MM.1S (cell line): Measurements from ENCODE around the gene ITGB6.

Experiments used
- DNase-seq: peaks from one replicate; pipeline ENCODE4 v3.0.0-alpha.2; 2015
- H2AFZ ChIP-seq: fragments of 300-600 bp; sonication (generic); 2 replicates; pipeline ENCODE4 v1.6.0; 2016; ENCODE audit warnings: antibody characterized with exemption, low read length
- H3F3A ChIP-seq: fragments of 300-600 bp; sonication (generic); 2 replicates; pipeline ENCODE4 v1.6.1; 2016; ENCODE audit warnings: mild to moderate bottlenecking, antibody characterized with exemption, low read length, moderate library complexity, mixed read lengths; ENCODE audit not compliant: insufficient read depth
- H3K27ac ChIP-seq: fragments of 300-600 bp; sonication (generic); 2 replicates; pipeline ENCODE4 v1.5.1; 2016; ENCODE audit warnings: mild to moderate bottlenecking, low read length
- H3K27me3 ChIP-seq: fragments of 300-600 bp; sonication (generic); replicated peaks from 2 replicates; pipeline ENCODE4 v1.6.0; 2016; ENCODE audit warnings: low read length; ENCODE audit not compliant: insufficient read depth
- H3K36me3 ChIP-seq: fragments of 300-600 bp; sonication (generic); replicated peaks from 2 replicates; pipeline ENCODE4 v1.6.1; 2016; ENCODE audit warnings: mild to moderate bottlenecking, low read length, mixed read lengths; ENCODE audit not compliant: insufficient read depth
- H3K4me1 ChIP-seq: fragments of 300-600 bp; sonication (generic); 2 replicates; pipeline ENCODE4 v1.6.1; 2016; ENCODE audit warnings: low read length, mixed read lengths
- H3K4me2 ChIP-seq: fragments of 300-600 bp; sonication (generic); 2 replicates; pipeline ENCODE4 v1.6.0; 2016; ENCODE audit warnings: low read depth, low read length
- H3K4me3 ChIP-seq: fragments of 300-600 bp; sonication (generic); 2 replicates; pipeline ENCODE4 v1.5.1; 2016; ENCODE audit warnings: low read length, mixed read lengths
- H3K79me2 ChIP-seq: fragments of 300-600 bp; sonication (generic); 2 replicates; pipeline ENCODE4 v1.6.1; 2016; ENCODE audit warnings: mixed run types, low read length, mixed read lengths
- H3K9ac ChIP-seq: fragments of 300-600 bp; sonication (generic); 2 replicates; pipeline ENCODE4 v1.6.1; 2016; ENCODE audit warnings: low read length, mixed read lengths
- H3K9me2 ChIP-seq: fragments of 300-600 bp; sonication (generic); replicated peaks from 2 replicates; pipeline ENCODE4 v1.6.1; 2016; ENCODE audit warnings: mild to moderate bottlenecking, low read length, mixed read lengths; ENCODE audit not compliant: insufficient read depth
- H3K9me3 ChIP-seq: fragments of 300-600 bp; sonication (generic); replicated peaks from 2 replicates; pipeline ENCODE4 v1.6.1; 2016; ENCODE audit warnings: mild to moderate bottlenecking, low read length, mixed read lengths; ENCODE audit not compliant: insufficient read depth
- H4K20me1 ChIP-seq: fragments of 300-600 bp; sonication (generic); 2 replicates; pipeline ENCODE4 v1.6.1; 2016; ENCODE audit warnings: mild to moderate bottlenecking, low read length, moderate library complexity, mixed read lengths; ENCODE audit not compliant: insufficient read depth
- EZH2 ChIP-seq: fragments of 300-600 bp; sonication (generic); optimal IDR thresholded peaks from 2 replicates; pipeline ENCODE3; 2017; ENCODE audit warnings: low read depth, mild to moderate bottlenecking, antibody characterized with exemption, low read length, mixed read lengths
- EZH2phosphoT487 ChIP-seq: fragments of 300-600 bp; sonication (generic); IDR thresholded peaks from 2 replicates; pipeline ENCODE4 v1.6.1; 2018; ENCODE audit warnings: antibody characterized with exemption, low read length
- TF ChIP-seq, protein P1 (sequence below): fragments of 300-600 bp; sonication (generic); IDR thresholded peaks from 2 replicates; pipeline ENCODE4 v1.5.1; 2016; ENCODE audit warnings: antibody characterized with exemption, low read length, mixed read lengths

The ITGB6 gene

DNA sequence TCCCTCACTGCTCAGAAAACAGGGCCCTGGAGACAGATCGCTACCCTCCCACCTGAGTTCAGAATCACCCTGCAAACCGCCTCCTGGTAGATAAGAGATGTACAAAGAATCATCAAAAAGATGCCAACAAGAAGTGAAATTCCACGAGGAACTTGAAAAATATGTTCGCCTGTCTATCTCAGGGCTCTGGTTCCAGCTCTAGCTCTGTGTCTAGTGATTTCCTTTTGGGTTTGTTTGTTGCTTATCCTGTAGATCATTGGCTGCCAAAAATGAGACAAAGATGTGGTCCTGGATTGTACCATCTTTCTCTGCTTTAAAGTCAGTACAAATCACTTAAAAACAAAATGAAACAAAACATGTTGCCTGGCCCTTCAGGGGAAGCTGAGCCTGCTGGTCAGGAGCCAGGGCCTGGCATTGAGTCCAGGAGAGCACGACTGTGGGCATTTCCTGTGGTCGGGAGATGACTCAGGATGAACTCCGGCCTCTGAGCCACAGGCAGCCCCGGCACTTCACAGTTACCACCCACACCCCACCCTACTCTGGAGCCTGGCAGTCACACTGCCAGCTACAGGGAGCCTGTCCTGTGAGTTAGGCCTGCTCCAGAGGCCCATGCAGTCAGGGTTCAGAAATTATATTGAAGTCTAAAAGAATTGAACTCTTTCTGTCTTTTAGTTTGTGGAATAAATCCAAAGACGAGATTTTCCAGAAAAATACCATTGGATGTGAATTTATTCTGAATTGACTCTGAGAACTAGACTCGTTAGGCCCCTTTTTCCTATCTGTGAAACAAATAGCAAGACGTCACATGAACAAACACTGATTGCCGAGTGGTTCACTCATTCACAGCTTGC lies 8.0 kb upstream of the ITGB6 start:
- H3K4me3 ChIP-seq = no peak overlapping the region
- no peak overlapping the region for H3K27ac ChIP-seq
- H3K9me2 ChIP-seq = no peaks in the 10 kb centered on the region
- H3K27me3 ChIP-seq = no peaks in the 10 kb centered on the region
- DNase-seq = no peak
- H3F3A ChIP-seq = no peaks in the 10 kb centered on the region
- 0 out of 2 replicates have a peak, but pooled peaks cover 4% of the 10 kb centered on the region for H3K4me1 ChIP-seq
- TF ChIP-seq, protein P1, sequence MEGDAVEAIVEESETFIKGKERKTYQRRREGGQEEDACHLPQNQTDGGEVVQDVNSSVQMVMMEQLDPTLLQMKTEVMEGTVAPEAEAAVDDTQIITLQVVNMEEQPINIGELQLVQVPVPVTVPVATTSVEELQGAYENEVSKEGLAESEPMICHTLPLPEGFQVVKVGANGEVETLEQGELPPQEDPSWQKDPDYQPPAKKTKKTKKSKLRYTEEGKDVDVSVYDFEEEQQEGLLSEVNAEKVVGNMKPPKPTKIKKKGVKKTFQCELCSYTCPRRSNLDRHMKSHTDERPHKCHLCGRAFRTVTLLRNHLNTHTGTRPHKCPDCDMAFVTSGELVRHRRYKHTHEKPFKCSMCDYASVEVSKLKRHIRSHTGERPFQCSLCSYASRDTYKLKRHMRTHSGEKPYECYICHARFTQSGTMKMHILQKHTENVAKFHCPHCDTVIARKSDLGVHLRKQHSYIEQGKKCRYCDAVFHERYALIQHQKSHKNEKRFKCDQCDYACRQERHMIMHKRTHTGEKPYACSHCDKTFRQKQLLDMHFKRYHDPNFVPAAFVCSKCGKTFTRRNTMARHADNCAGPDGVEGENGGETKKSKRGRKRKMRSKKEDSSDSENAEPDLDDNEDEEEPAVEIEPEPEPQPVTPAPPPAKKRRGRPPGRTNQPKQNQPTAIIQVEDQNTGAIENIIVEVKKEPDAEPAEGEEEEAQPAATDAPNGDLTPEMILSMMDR = no peak
- TF ChIP-seq EZH2 (no peak), EZH2phosphoT487 (no peak)
- H4K20me1 ChIP-seq = no peaks in the 10 kb centered on the region
- no peak overlapping the region for H3K4me2 ChIP-seq
- H3K36me3 ChIP-seq = no peaks in the 10 kb centered on the region
- H3K9me3 ChIP-seq = no peaks in the 10 kb centered on the region
- H3K79me2 ChIP-seq = no peaks in the 10 kb centered on the region
- H2AFZ ChIP-seq = no peak overlapping the region
- no peak overlapping the region for H3K9ac ChIP-seq

DNA sequence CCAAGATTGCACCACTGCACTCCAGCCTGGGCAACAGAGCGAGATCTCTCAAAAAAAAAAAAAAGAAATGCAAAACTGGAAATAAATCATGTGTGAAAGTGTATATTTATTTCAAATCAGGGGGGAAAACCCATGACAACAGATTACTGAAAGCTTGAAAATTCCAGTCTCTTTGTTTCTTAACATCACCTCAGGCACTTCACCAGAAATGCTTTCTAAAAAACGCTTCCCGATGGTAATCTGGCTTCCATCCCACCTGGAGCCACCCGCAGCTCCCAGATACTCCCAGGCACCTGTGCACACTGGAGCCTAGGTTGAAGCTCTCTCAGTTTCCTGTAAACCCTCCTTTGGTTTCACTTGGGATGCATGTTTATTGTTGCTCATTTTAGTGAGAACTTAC lies 7.2 kb upstream of the ITGB6 start:
- DNase-seq = no peak
- no peaks in the 10 kb centered on the region for H3K9me3 ChIP-seq
- H3K79me2 ChIP-seq = no peaks in the 10 kb centered on the region
- no peaks in the 10 kb centered on the region for H3K9me2 ChIP-seq
- H3K4me2 ChIP-seq = no peak overlapping the region
- no peaks in the 10 kb centered on the region for H4K20me1 ChIP-seq
- H3K36me3 ChIP-seq = no peaks in the 10 kb centered on the region
- H3K27me3 ChIP-seq = no peaks in the 10 kb centered on the region
- H3F3A ChIP-seq = no peaks in the 10 kb centered on the region
- H2AFZ ChIP-seq = no peak overlapping the region
- TF ChIP-seq, protein P1 = no peak
- TF ChIP-seq EZH2 = no peak
- no peak for TF ChIP-seq EZH2phosphoT487
- H3K27ac ChIP-seq = no peak overlapping the region
- H3K9ac ChIP-seq = no peak overlapping the region
- H3K4me3 ChIP-seq = no peak overlapping the region
- H3K4me1 ChIP-seq = 0 out of 2 replicates have a peak, but pooled peaks cover 8% of the 10 kb centered on the region

DNA sequence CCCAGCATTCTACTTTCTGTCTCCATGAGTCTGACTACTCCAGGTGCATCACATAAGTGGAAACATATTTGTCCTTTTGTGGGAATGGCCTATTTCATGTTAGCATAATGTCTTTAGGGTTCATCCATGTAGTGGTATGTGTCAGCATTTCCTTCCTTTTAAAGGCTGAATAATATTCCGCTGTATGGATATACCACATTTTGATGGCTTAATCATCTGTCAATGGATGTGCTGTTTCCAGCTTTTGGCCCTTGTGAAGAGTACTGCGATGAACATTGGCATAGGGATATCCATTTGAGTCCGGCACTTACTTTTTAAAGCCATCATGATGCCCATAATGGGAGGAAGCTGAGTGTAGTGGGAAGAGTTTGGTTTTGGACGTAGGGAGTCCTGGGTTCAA lies 6.4 kb upstream of the ITGB6 start:
- no peak for DNase-seq
- H3F3A ChIP-seq = no peaks in the 10 kb centered on the region
- H3K4me3 ChIP-seq = no peak overlapping the region
- no peaks in the 10 kb centered on the region for H3K79me2 ChIP-seq
- TF ChIP-seq, protein P1 = no peak
- TF ChIP-seq EZH2 (no peak), EZH2phosphoT487 (no peak)
- H4K20me1 ChIP-seq = no peaks in the 10 kb centered on the region
- no peaks in the 10 kb centered on the region for H3K9me3 ChIP-seq
- H2AFZ ChIP-seq = no peak overlapping the region
- no peak overlapping the region for H3K27ac ChIP-seq
- H3K27me3 ChIP-seq = no peaks in the 10 kb centered on the region
- no peak overlapping the region for H3K9ac ChIP-seq
- no peaks in the 10 kb centered on the region for H3K9me2 ChIP-seq
- H3K4me1 ChIP-seq = peaks cover 16% of the 10 kb centered on the region; the same call in 1 of the 2 replicates
- H3K36me3 ChIP-seq = no peaks in the 10 kb centered on the region
- H3K4me2 ChIP-seq = no peak overlapping the region
